Mesothelial cell of epicardium (in vitro differentiated cells): ENCODE results near the gene CDKN2C. TPM values are rescaled to one million over a fixed set of nuclear protein-coding genes. Genes with fewer than 3 reads are reported as not detected.

Source experiments
- DNase-seq, 2 experiments: peaks; one replicate each; pipeline ENCODE4 v3.0.0; 2021; ENCODE audit warnings: low spot score in 2 of 2; ENCODE audit not compliant: unreplicated experiment in 2 of 2
- H3K27ac Mint-ChIP-seq: 2 replicates; pipeline ENCODE4 v1.8.0; 2021; ENCODE audit warnings: mixed read lengths
- H3K27me3 Mint-ChIP-seq: 2 replicates; pipeline ENCODE4 v1.8.0; 2021; ENCODE audit warnings: low read depth, mixed read lengths
- H3K36me3 Mint-ChIP-seq: 2 replicates; pipeline ENCODE4 v1.8.0; 2021; ENCODE audit warnings: mixed read lengths
- H3K4me1 Mint-ChIP-seq: 2 replicates; pipeline ENCODE4 v1.8.0; 2021; ENCODE audit warnings: mixed read lengths
- H3K4me3 Mint-ChIP-seq: 2 replicates; pipeline ENCODE4 v1.8.0; 2021; ENCODE audit warnings: mild to moderate bottlenecking, moderate library complexity, mixed read lengths
- H3K9me3 Mint-ChIP-seq: 2 replicates; pipeline ENCODE4 v1.8.0; 2021; ENCODE audit warnings: mixed read lengths
- CTCF ChIP-seq: fragments of 200-600 bp; sonication (generic); IDR thresholded peaks from one replicate; pipeline ENCODE4 v1.5.0; 2021; ENCODE audit warnings: antibody characterized with exemption; ENCODE audit not compliant: unreplicated experiment
- total RNA-seq: library from RNA; stranded (reverse); gene quantifications from 3 replicates; pipeline ENCODE4 v1.2.1, GENCODE V29; 2021

CDKN2C gene
- total RNA-seq, 1 donor from 2014 or later, result 0.67 TPM

GRCh38 chr1:50976111-50976889, 6.3 kb downstream of the CDKN2C start:
- H3K4me3 Mint-ChIP-seq, result no peak overlapping the region
- DNase-seq, result no peak

DNA sequence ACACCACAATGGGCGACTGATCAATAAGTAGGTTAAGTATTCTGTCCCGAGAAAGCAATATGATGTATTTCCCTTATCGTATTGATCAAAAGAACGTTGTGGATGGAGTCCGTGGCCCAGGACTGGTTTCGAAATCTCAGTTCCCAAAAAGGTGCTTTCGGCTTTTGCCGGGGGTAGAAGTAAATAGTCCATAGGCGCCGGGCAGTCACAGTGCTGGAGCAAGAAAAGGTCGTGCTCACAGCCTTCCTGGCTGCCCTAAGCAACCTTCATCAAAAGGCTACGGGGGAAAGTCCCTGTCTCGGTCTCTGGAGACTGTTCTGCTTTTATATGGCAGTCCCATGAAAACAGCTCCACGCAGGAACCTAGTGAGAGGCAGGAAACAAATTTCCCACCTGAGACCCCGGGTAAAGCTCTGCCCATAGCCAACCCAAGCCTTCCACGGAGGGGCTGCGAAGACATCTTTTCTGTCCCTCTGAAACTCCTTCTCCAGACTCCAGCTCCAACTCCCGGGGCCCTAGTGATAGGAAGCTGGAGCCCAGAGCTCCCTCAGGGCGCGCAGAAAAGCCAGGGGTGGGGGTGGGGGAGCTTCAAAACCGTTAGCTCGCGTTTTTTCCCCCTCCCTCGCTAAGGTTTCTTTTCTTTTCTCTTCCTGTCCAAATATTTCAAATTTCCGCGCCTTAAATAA, 7.0 kb downstream of the CDKN2C start:
- Mint-ChIP-seq H3K4me1 (peaks cover 6% of the 10 kb centered on the region), H3K9me3 (no peaks in the 10 kb centered on the region), H3K27me3 (peaks cover 90% of the 10 kb centered on the region), H3K36me3 (no peaks in the 10 kb centered on the region), H3K4me3 (no peak overlapping the region), H3K27ac (no peak overlapping the region)
- no peak for DNase-seq
- no peak for TF ChIP-seq CTCF

More at GRCh38 chr1:50976111-50976889, 6.3 kb downstream of the CDKN2C start:
- no peak overlapping the region for H3K27ac Mint-ChIP-seq
- H3K9me3 Mint-ChIP-seq, result no peaks in the 10 kb centered on the region
- no peak for TF ChIP-seq CTCF
- peaks cover 88% of the 10 kb centered on the region for H3K27me3 Mint-ChIP-seq
- peaks cover 6% of the 10 kb centered on the region for H3K4me1 Mint-ChIP-seq
- H3K36me3 Mint-ChIP-seq, result no peaks in the 10 kb centered on the region

- no peak overlapping the region for H3K27ac Mint-ChIP-seq
- peak in 1 of 2 experiments; percentile 37 for DNase-seq
- H3K36me3 Mint-ChIP-seq, result no peaks in the 10 kb centered on the region
- no peak for TF ChIP-seq CTCF
- H3K27me3 Mint-ChIP-seq, result peaks cover 90% of the 10 kb centered on the region
- H3K9me3 Mint-ChIP-seq, result no peaks in the 10 kb centered on the region
- peak overlapping the region; percentile 47 for H3K4me3 Mint-ChIP-seq
- H3K4me1 Mint-ChIP-seq, result peaks cover 6% of the 10 kb centered on the region
Observed at GRCh38 chr1:50977575-50978143, 7.6 kb downstream of the CDKN2C start.

- peak in 1 of 2 experiments; percentile 38 for DNase-seq
Observed at GRCh38 chr1:50978144-50978851, 8.3 kb downstream of the CDKN2C start.

More at GRCh38 chr1:50978144-50978851, 8.3 kb downstream of the CDKN2C start:
- Mint-ChIP-seq H3K36me3 (no peaks in the 10 kb centered on the region), H3K4me1 (peaks cover 6% of the 10 kb centered on the region), H3K4me3 (peak overlapping the region; percentile 32), H3K27ac (no peak overlapping the region), H3K9me3 (no peaks in the 10 kb centered on the region), H3K27me3 (peaks cover 90% of the 10 kb centered on the region)
- TF ChIP-seq CTCF, result no peak
